Measurements from ENCODE around the gene MYL9.

The MYL9 gene

GRCh38 chr20:36569847-36570429 is 28.6 kb downstream of the MYL9 start:
- TF ChIP-seq EGR1 (IDR thresholded peaks at IDR 0.05) (no peak), EP300 (IDR thresholded peaks at IDR 0.05; ENCODE audit: borderline replicate concordance) (no peak), TEAD4 (IDR thresholded peaks at IDR 0.05) (no peak), FOXM1 (IDR thresholded peaks at IDR 0.05; ENCODE audit: borderline replicate concordance, low read depth) (no peak), NFIC (IDR thresholded peaks at IDR 0.05) (no peak), REST (IDR thresholded peaks at IDR 0.05; ENCODE audit: low read depth) (no peak), YY1 (IDR thresholded peaks at IDR 0.05; ENCODE audit: low read depth) (no peak), CREB1 (IDR thresholded peaks at IDR 0.05; ENCODE audit: low read depth) (no peak), RAD21 (IDR thresholded peaks at IDR 0.05; ENCODE audit: low read depth) (no peak), TCF12 (IDR thresholded peaks at IDR 0.05; ENCODE audit: low read depth) (no peak)
- TF ChIP-seq, protein P1, sequence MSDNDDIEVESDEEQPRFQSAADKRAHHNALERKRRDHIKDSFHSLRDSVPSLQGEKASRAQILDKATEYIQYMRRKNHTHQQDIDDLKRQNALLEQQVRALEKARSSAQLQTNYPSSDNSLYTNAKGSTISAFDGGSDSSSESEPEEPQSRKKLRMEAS (IDR thresholded peaks at IDR 0.05): no peak

DNA sequence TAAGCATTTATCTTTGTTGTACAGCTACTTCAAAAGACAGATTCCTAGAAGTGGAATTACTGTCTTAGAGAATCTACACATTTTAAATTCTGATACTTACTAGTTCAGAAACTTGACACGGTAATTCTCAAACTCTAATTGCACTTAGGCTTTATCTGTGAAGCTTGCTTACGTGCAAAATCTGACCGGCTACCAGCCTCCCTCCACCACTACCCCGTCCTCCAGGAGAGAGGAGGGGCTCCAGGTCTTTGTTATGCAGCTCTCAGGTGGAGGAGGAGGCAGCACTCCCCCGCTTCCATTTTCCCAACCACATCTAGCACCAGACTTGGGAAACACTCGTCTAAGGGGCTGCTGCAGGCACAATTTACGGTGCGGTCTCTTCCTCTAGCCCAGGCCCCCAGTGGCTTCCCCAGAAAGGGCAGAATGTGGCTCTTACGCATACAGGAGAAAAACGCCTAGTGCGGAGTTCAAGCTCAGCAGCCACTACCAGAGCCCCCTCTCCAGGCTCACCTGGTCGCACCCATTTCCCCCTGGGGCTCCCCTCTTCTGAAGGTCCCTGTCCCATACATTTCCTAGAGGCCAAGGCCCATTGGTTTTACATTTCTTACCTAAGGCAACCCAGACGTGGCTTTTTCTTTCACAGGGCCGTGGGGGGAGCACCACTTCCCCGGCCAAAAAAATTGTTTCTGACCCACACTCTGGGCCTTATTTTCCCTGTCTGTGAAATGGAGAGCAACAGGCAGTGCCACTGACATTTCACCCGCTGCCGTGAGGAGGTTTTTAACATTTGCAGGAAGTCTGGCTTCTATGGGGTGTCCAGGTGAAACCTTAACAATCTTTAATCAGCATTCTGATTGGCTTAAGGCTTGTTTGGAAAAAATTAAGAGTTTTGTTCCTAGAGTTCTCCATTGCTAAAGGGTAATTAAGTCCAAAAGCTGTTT is 30.5 kb downstream of the MYL9 start:
- TF ChIP-seq TEAD4 (IDR thresholded peaks at IDR 0.05) (no peak), TAF1 (IDR thresholded peaks at IDR 0.05; ENCODE audit: low read depth) (no peak), TCF12 (IDR thresholded peaks at IDR 0.05; ENCODE audit: low read depth) (no peak), YY1 (IDR thresholded peaks at IDR 0.05; ENCODE audit: low read depth) (no peak), USF1 (IDR thresholded peaks at IDR 0.05) (no peak), NFIC (IDR thresholded peaks at IDR 0.05) (no peak), FOXM1 (IDR thresholded peaks at IDR 0.05; ENCODE audit: borderline replicate concordance, low read depth) (no peak), CREB1 (IDR thresholded peaks at IDR 0.05; ENCODE audit: low read depth) (no peak), EGR1 (IDR thresholded peaks at IDR 0.05) (no peak), EP300 (IDR thresholded peaks at IDR 0.05; ENCODE audit: borderline replicate concordance) (no peak), RAD21 (IDR thresholded peaks at IDR 0.05; ENCODE audit: low read depth) (no peak), CEBPB (IDR thresholded peaks at IDR 0.05) (no peak), ZBTB7A (IDR thresholded peaks at IDR 0.05; ENCODE audit: low read depth) (no peak), REST (IDR thresholded peaks at IDR 0.05; ENCODE audit: low read depth) (no peak)
- TF ChIP-seq, protein P1 (IDR thresholded peaks at IDR 0.05): no peak

DNA sequence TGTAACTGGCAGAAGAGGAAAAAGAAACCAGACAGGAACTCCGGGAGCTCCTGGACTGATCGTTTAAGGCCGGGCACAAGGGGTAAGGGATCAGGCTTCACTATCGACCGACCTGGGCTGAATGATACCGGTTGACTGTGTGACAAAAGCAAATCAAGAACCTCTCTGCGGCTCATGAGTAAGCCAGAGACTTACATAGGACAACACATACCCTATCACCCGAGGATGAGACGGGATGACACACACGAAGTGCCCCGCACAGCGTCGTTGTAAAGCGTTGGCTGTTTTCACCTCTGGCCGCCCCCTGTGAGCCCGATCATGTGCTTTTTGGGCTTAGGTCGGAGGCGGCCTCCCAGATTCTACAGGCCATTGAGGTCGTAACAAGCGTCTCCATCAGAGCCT is 31.4 kb downstream of the MYL9 start:
- TF ChIP-seq REST (IDR thresholded peaks at IDR 0.05; ENCODE audit: low read depth): no peak
- TF ChIP-seq CREB1 (IDR thresholded peaks at IDR 0.05; ENCODE audit: low read depth): no peak
- no peak for TF ChIP-seq ZBTB7A (IDR thresholded peaks at IDR 0.05; ENCODE audit: low read depth)
- no peak for TF ChIP-seq EP300 (IDR thresholded peaks at IDR 0.05; ENCODE audit: borderline replicate concordance)
- no peak for TF ChIP-seq YY1 (IDR thresholded peaks at IDR 0.05; ENCODE audit: low read depth)
- TF ChIP-seq FOXM1 (IDR thresholded peaks at IDR 0.05; ENCODE audit: borderline replicate concordance, low read depth): no peak
- no peak for TF ChIP-seq NFIC (IDR thresholded peaks at IDR 0.05)
- TF ChIP-seq, protein P1 (IDR thresholded peaks at IDR 0.05): no peak
- no peak for TF ChIP-seq TAF1 (IDR thresholded peaks at IDR 0.05; ENCODE audit: low read depth)
- no peak for TF ChIP-seq EGR1 (IDR thresholded peaks at IDR 0.05)
- TF ChIP-seq CEBPB (IDR thresholded peaks at IDR 0.05): no peak
- no peak for TF ChIP-seq TEAD4 (IDR thresholded peaks at IDR 0.05)
